NT2/D1 (cell line): ENCODE measurements around the gene GLIS1.

ENCODE experiments used
- SUZ12 ChIP-seq: IDR thresholded peaks from 2 replicates; pipeline ENCODE4 v1.6.1; 2011; ENCODE audit not compliant: insufficient read length, insufficient read depth; ENCODE audit errors: extremely low read depth
- YY1 ChIP-seq: IDR thresholded peaks from 2 replicates; pipeline ENCODE4 v1.6.1; 2011; ENCODE audit not compliant: insufficient read length, insufficient read depth

DNA sequence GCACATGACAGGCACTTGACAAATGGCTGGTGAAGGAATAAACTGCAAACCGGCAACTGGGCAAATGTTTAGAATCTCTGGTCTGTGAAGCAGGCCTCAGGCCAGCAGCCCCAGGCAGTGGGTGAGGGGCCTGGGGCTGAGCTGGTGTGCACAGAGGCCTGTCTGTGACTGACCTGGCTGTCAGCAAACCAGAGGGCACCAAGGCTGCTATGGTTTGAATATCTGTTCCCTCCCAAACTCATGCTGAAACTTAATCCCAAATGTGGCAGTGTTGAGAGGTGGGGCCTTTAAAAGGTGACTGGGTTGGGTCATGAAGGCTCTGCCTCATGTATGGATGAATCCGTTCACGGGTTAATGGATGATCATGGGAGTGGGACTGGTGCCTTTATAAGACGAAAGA, 140.0 kb downstream of the GLIS1 start:
- TF ChIP-seq YY1 (no peak), SUZ12 (no peak)
